ENCODE data around the gene FMNL1.

FMNL1 gene

GRCh38 chr17:45276031-45276430, 54.3 kb downstream of the FMNL1 start:
- Histone ChIP-seq H3K36me3 (ENCODE audit: insufficient read depth, low read length) (no peaks in the 10 kb centered on the region), H3K27ac (no peak overlapping the region), H3K4me3 (no peak overlapping the region), H3K9ac (ENCODE audit: insufficient read length) (no peak overlapping the region), H3K9me3 (ENCODE audit: low read depth, low read length) (no peaks in the 10 kb centered on the region)
- no peak for TF ChIP-seq FOXP2 (optimal IDR thresholded peaks at IDR 0.05; ENCODE audit: control extremely low read depth, extremely low read length, insufficient read depth)
- no peak for DNase-seq (ENCODE audit: low read depth, low spot score)

- TF ChIP-seq POLR2AphosphoS5 (IDR thresholded peaks at IDR 0.05; ENCODE audit: borderline replicate concordance, low read depth, low read length) (0 out of 2 replicates have a peak, but pooled peaks have one; percentile 20), FOXP2 (optimal IDR thresholded peaks at IDR 0.05; ENCODE audit: control extremely low read depth, extremely low read length, insufficient read depth) (no peak)
- H3K4me3 ChIP-seq, result no peak overlapping the region
- DNase-seq (ENCODE audit: low read depth, low spot score), result peak; percentile 83
- H3K36me3 ChIP-seq (ENCODE audit: insufficient read depth, low read length), result no peaks in the 10 kb centered on the region
- no peaks in the 10 kb centered on the region for H3K9me3 ChIP-seq (ENCODE audit: low read depth, low read length)
- H3K9ac ChIP-seq (ENCODE audit: insufficient read length), result no peak overlapping the region
- H3K27ac ChIP-seq, result no peak overlapping the region
These were observed 55.6 kb downstream of the FMNL1 start for GRCh38 chr17:45277216-45277849.

DNA sequence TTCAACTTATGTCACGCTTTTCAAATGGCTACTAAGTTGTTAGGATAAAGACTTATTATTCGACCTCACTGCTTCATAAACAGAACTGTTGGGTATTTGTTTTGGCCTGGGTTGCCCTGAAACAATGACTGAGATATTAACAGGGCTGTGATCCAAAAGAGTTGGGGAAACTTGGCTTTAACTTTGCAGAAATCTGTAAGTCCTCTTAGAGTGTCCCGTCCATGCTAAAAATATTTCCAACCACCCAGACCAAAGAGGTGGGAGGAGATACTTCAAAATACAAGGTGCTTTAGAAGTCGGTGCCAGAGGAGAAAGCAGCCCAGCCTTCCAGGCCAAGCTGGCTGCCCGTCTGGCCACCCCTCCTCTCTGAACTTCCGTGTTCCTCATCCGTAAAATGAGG, 56.3 kb downstream of the FMNL1 start:
- Histone ChIP-seq H3K9me3 (ENCODE audit: low read depth, low read length) (no peaks in the 10 kb centered on the region), H3K4me3 (no peak overlapping the region), H3K36me3 (ENCODE audit: insufficient read depth, low read length) (no peaks in the 10 kb centered on the region), H3K27ac (no peak overlapping the region), H3K9ac (ENCODE audit: insufficient read length) (no peak overlapping the region)
- TF ChIP-seq EZH2 (IDR thresholded peaks at IDR 0.05) (no peak), FOXP2 (optimal IDR thresholded peaks at IDR 0.05; ENCODE audit: control extremely low read depth, extremely low read length, insufficient read depth) (no peak), POLR2AphosphoS5 (IDR thresholded peaks at IDR 0.05; ENCODE audit: borderline replicate concordance, low read depth, low read length) (no peak)
- no peak for DNase-seq (ENCODE audit: low read depth, low spot score)

DNA sequence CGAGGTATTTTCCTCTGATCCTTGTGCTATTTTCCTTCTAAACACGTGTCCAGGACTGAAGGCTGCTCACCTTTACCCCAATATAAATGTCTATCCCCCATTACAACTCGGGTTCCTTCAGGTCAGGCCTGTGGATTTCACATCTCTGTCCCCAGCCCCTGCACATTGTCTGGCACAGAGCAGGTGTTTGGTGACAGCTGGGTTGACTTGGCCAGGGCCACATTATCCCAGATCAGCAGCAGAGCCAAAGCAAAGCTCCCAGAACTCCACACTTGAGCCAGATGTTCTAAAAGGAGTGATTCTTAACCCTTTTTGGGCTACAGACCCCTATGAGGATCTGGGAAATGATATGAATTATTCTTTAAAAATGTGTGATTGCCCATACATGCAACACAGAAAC, 58.2 kb downstream of the FMNL1 start:
- H3K4me3 ChIP-seq, result no peak overlapping the region
- no peak overlapping the region for H3K9ac ChIP-seq (ENCODE audit: insufficient read length)
- no peaks in the 10 kb centered on the region for H3K9me3 ChIP-seq (ENCODE audit: low read depth, low read length)
- H3K27ac ChIP-seq, result no peak overlapping the region
- H3K36me3 ChIP-seq (ENCODE audit: insufficient read depth, low read length), result no peaks in the 10 kb centered on the region
- DNase-seq (ENCODE audit: low read depth, low spot score), result no peak
- TF ChIP-seq EZH2 (IDR thresholded peaks at IDR 0.05) (no peak), POLR2AphosphoS5 (IDR thresholded peaks at IDR 0.05; ENCODE audit: borderline replicate concordance, low read depth, low read length) (no peak), FOXP2 (optimal IDR thresholded peaks at IDR 0.05; ENCODE audit: control extremely low read depth, extremely low read length, insufficient read depth) (no peak)

GRCh38 chr17:45282683-45283644, 61.3 kb downstream of the FMNL1 start:
- Histone ChIP-seq H3K4me3 (no peak overlapping the region), H3K27ac (no peak overlapping the region), H3K9me3 (ENCODE audit: low read depth, low read length) (no peaks in the 10 kb centered on the region), H3K9ac (ENCODE audit: insufficient read length) (no peak overlapping the region), H3K36me3 (ENCODE audit: insufficient read depth, low read length) (no peaks in the 10 kb centered on the region)
- DNase-seq (ENCODE audit: low read depth, low spot score), result no peak
- TF ChIP-seq FOXP2 (optimal IDR thresholded peaks at IDR 0.05; ENCODE audit: control extremely low read depth, extremely low read length, insufficient read depth) (no peak), POLR2AphosphoS5 (IDR thresholded peaks at IDR 0.05; ENCODE audit: borderline replicate concordance, low read depth, low read length) (no peak), EZH2 (IDR thresholded peaks at IDR 0.05) (no peak)

DNA sequence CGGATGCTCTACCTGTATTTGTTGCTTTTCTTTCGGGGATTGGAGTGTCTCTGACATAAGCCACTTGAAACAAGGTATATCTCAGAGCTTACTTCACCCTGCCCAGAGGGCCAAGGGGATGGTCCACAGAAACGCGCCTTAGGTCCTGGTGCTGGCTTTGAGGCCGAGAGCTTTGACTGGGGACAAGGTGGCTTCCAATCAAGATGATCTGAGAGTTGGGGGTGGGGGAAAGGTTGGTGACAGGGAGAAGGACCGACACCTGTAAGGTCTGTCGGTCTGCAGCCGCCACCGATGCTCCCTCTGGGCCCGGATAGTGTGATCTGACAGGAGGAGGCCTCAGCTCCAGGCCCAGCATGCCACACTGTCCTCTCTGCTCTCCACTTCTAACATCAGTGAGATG, 62.0 kb downstream of the FMNL1 start:
- Histone ChIP-seq H3K9me3 (ENCODE audit: low read depth, low read length) (no peaks in the 10 kb centered on the region), H3K4me3 (no peak overlapping the region), H3K9ac (ENCODE audit: insufficient read length) (no peak overlapping the region), H3K36me3 (ENCODE audit: insufficient read depth, low read length) (no peaks in the 10 kb centered on the region), H3K27ac (no peak overlapping the region)
- no peak for DNase-seq (ENCODE audit: low read depth, low spot score)
- no peak for TF ChIP-seq FOXP2 (optimal IDR thresholded peaks at IDR 0.05; ENCODE audit: control extremely low read depth, extremely low read length, insufficient read depth)
- no peak for TF ChIP-seq EZH2 (IDR thresholded peaks at IDR 0.05)
- TF ChIP-seq POLR2AphosphoS5 (IDR thresholded peaks at IDR 0.05; ENCODE audit: borderline replicate concordance, low read depth, low read length), result no peak

GRCh38 chr17:45284176-45285140, 62.8 kb downstream of the FMNL1 start:
- Histone ChIP-seq H3K9ac (ENCODE audit: insufficient read length) (no peak overlapping the region), H3K27ac (no peak overlapping the region), H3K4me3 (no peak overlapping the region), H3K9me3 (ENCODE audit: low read depth, low read length) (no peaks in the 10 kb centered on the region), H3K36me3 (ENCODE audit: insufficient read depth, low read length) (no peaks in the 10 kb centered on the region)
- TF ChIP-seq EZH2 (IDR thresholded peaks at IDR 0.05) (no peak), FOXP2 (optimal IDR thresholded peaks at IDR 0.05; ENCODE audit: control extremely low read depth, extremely low read length, insufficient read depth) (no peak), POLR2AphosphoS5 (IDR thresholded peaks at IDR 0.05; ENCODE audit: borderline replicate concordance, low read depth, low read length) (no peak)
- DNase-seq (ENCODE audit: low read depth, low spot score), result no peak

DNA sequence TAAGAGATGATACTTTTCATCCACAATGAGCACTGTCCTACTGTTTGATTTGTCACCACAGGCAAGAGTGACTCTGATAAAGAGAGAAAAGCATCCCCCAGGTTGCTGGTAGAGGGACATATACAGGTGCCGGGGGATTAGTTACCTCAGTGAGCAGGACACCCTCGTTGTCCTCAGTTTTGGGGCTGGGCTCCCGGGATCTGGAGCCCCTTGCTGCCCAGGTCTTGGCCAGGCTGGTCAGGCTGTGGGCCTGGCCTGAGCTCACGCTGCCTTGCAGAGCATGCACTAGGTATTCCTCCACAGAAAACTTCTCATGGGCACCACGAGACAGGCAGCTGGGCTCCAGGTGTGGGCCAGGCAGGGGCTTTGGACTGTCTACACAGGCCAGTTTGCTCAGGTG, 64.6 kb downstream of the FMNL1 start:
- Histone ChIP-seq H3K9ac (ENCODE audit: insufficient read length) (no peak overlapping the region), H3K36me3 (ENCODE audit: insufficient read depth, low read length) (no peaks in the 10 kb centered on the region), H3K4me3 (no peak overlapping the region), H3K27ac (no peak overlapping the region), H3K9me3 (ENCODE audit: low read depth, low read length) (no peaks in the 10 kb centered on the region)
- no peak for TF ChIP-seq EZH2 (IDR thresholded peaks at IDR 0.05)
- DNase-seq (ENCODE audit: low read depth, low spot score), result no peak
